K562 (cell line): ENCODE results near the gene SLC34A3. TPM values are rescaled to one million over a fixed set of nuclear protein-coding genes. Genes with fewer than 3 reads are reported as not detected.

Experiments
- DPF2 ChIP-seq: fragments of 450-650 bp; IDR thresholded peaks from 2 replicates; pipeline ENCODE4 v1.6.1; 2016
- IRF2 ChIP-seq: sonication (generic); formaldehyde crosslinking; IDR thresholded peaks from 2 replicates; pipeline ENCODE4 v1.8.1; 2022; ENCODE audit warnings: mild to moderate bottlenecking, missing genetic modification reagents
- SMAD3 ChIP-seq: fragments of 450-650 bp; formaldehyde crosslinking; conservative IDR thresholded peaks from 2 replicates; pipeline ENCODE4 v1.4.0; 2020; ENCODE audit warnings: mild to moderate bottlenecking
- SRF ChIP-seq, 2 experiments: fragments of 250-450, 450-650 bp in 1 of 2; sonication (Bioruptor Pico) in 1 of 2; sonication (generic) in 1 of 2; formaldehyde crosslinking; IDR thresholded peaks; 2 replicates each; pipeline versions ENCODE4 v1.5.0 to v1.5.1; 2020 to 2022; ENCODE audit warnings: mild to moderate bottlenecking in 1 of 2, missing genetic modification reagents in 1 of 2
- TEAD2 ChIP-seq: fragments of 450-650 bp; IDR thresholded peaks from 2 replicates; pipeline ENCODE4 v1.6.1; 2016; ENCODE audit warnings: missing genetic modification characterization, control low read depth, missing compliant biosample characterization
- ZNF239 ChIP-seq: fragments of 250-450 bp; sonication (Bioruptor Pico); IDR thresholded peaks from 2 replicates; pipeline ENCODE4 v1.4.0; 2020; ENCODE audit warnings: mild to moderate bottlenecking
- ZNF324 ChIP-seq: fragments of 250-450 bp; sonication (Bioruptor Pico); IDR thresholded peaks from 2 replicates; pipeline ENCODE4 v1.4.0; 2020; ENCODE audit warnings: mild to moderate bottlenecking
- ZNF347 ChIP-seq: fragments of 450-650 bp; formaldehyde crosslinking; IDR thresholded peaks from 2 replicates; pipeline ENCODE4 v1.4.0; 2020; ENCODE audit warnings: low read depth, mild to moderate bottlenecking, moderate library complexity
- polyA plus RNA-seq, 8 experiments: library from polyadenylated mRNA; depleted of rRNA in 4 of 8; stranded (reverse) in 5 of 8; unstranded in 3 of 8; fragments of >200 nt; fragmentation: Nextera tagmentation in 2 of 8; fragmentation: Illumina TruSeq in 1 of 8; extraction: Ambion mirVana in 2 of 8; extraction: Trizol in 1 of 8; gene quantifications; 2 replicates each; pipeline versions ENCODE4 v1.2.1 to v1.2.3, GENCODE V29; 2011 to 2014; ENCODE audit warnings: inconsistent platforms in 1 of 8, missing spikeins in 1 of 8
- total RNA-seq, 7 experiments: library from RNA; depleted of rRNA in 6 of 7; stranded (reverse); fragments of >200 nt in 6 of 7; fragmentation: Illumina TruSeq in 2 of 7; extraction: Trizol in 2 of 7; gene quantifications; 2 replicates each; pipeline versions ENCODE4 v1.2.1 to v1.2.3, GENCODE V29; 2011 to 2021; ENCODE audit warnings: low replicate concordance in 1 of 7
- TF ChIP-seq, protein P1 (sequence below): IDR thresholded peaks from 2 replicates; pipeline ENCODE4 v1.6.1; 2014; ENCODE audit warnings: antibody characterized with exemption
- TF ChIP-seq, protein P2 (sequence below): sonication (generic); formaldehyde crosslinking; IDR thresholded peaks from 2 replicates; pipeline ENCODE4 v1.8.1; 2022; ENCODE audit warnings: missing genetic modification reagents
- TF ChIP-seq, protein P3 (sequence below): fragments of 200-600 bp; sonication (generic); IDR thresholded peaks from one replicate; pipeline ENCODE4 v1.6.1; 2012; ENCODE audit warnings: mild to moderate bottlenecking, low read depth, low read length, inconsistent platforms
- TF ChIP-seq, protein P4 (sequence below): sonication (generic); formaldehyde crosslinking; IDR thresholded peaks from 2 replicates; pipeline ENCODE4 v1.8.0; 2022; ENCODE audit warnings: mild to moderate bottlenecking, low read depth, missing genetic modification reagents

Gene SLC34A3
- total and polyA plus RNA-seq, 9 of the 15 experiments (the other 6 are each of a cell fraction or from before 2014, with no cell fraction given) = not detected

DNA sequence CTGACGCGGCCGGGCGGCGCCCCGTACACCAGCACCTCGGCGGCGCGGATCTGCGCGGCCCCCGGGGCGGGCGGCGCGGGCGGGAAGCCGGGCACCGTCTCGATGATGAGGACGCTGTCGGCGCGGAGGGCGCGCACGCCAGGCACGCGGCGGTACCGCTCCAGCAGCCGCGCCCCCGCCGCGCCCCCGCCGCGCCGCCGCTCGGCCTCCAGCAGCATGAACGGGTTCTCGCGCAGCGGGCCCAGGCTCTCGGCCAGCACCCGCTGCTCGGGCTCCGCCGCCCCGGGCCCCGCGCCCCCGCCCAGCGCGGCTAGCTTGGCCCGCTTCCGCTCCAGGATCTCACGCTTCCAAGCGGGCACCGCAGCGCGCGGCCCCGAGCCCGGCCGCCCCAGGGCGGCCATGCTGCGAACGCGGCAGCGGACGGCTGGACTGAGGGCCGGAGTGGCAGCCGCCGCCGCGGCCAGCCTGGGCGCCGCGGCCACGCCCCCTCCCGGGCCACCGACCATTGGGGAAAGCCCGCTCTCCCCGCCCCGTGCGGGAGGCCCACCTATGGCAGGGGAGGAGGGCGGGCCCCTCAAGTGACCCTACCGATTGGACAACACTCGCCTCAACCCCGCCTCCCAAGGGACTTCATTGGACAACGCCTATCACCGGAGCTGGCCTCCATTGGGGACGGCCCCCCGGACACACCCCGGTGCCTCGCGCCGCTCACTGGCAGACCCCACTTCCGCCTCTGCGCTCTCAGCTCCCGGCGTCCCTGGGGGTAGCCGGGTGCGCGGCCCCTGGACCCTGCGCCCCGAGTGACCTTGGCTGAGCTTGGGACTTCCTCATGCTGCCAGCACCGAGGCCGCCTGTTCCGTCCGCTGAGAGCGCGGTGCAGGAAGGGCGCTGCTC lies 30.1 kb upstream of the SLC34A3 start, which contains the start of gene TPRN (continued):
- TF ChIP-seq, protein P1, sequence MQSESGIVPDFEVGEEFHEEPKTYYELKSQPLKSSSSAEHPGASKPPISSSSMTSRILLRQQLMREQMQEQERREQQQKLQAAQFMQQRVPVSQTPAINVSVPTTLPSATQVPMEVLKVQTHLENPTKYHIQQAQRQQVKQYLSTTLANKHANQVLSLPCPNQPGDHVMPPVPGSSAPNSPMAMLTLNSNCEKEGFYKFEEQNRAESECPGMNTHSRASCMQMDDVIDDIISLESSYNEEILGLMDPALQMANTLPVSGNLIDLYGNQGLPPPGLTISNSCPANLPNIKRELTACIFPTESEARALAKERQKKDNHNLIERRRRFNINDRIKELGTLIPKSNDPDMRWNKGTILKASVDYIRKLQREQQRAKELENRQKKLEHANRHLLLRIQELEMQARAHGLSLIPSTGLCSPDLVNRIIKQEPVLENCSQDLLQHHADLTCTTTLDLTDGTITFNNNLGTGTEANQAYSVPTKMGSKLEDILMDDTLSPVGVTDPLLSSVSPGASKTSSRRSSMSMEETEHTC = no peak
- TF ChIP-seq, protein P2, sequence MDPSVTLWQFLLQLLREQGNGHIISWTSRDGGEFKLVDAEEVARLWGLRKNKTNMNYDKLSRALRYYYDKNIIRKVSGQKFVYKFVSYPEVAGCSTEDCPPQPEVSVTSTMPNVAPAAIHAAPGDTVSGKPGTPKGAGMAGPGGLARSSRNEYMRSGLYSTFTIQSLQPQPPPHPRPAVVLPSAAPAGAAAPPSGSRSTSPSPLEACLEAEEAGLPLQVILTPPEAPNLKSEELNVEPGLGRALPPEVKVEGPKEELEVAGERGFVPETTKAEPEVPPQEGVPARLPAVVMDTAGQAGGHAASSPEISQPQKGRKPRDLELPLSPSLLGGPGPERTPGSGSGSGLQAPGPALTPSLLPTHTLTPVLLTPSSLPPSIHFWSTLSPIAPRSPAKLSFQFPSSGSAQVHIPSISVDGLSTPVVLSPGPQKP (CRISPR knock-in tag) = no peak
- TF ChIP-seq, protein P3, sequence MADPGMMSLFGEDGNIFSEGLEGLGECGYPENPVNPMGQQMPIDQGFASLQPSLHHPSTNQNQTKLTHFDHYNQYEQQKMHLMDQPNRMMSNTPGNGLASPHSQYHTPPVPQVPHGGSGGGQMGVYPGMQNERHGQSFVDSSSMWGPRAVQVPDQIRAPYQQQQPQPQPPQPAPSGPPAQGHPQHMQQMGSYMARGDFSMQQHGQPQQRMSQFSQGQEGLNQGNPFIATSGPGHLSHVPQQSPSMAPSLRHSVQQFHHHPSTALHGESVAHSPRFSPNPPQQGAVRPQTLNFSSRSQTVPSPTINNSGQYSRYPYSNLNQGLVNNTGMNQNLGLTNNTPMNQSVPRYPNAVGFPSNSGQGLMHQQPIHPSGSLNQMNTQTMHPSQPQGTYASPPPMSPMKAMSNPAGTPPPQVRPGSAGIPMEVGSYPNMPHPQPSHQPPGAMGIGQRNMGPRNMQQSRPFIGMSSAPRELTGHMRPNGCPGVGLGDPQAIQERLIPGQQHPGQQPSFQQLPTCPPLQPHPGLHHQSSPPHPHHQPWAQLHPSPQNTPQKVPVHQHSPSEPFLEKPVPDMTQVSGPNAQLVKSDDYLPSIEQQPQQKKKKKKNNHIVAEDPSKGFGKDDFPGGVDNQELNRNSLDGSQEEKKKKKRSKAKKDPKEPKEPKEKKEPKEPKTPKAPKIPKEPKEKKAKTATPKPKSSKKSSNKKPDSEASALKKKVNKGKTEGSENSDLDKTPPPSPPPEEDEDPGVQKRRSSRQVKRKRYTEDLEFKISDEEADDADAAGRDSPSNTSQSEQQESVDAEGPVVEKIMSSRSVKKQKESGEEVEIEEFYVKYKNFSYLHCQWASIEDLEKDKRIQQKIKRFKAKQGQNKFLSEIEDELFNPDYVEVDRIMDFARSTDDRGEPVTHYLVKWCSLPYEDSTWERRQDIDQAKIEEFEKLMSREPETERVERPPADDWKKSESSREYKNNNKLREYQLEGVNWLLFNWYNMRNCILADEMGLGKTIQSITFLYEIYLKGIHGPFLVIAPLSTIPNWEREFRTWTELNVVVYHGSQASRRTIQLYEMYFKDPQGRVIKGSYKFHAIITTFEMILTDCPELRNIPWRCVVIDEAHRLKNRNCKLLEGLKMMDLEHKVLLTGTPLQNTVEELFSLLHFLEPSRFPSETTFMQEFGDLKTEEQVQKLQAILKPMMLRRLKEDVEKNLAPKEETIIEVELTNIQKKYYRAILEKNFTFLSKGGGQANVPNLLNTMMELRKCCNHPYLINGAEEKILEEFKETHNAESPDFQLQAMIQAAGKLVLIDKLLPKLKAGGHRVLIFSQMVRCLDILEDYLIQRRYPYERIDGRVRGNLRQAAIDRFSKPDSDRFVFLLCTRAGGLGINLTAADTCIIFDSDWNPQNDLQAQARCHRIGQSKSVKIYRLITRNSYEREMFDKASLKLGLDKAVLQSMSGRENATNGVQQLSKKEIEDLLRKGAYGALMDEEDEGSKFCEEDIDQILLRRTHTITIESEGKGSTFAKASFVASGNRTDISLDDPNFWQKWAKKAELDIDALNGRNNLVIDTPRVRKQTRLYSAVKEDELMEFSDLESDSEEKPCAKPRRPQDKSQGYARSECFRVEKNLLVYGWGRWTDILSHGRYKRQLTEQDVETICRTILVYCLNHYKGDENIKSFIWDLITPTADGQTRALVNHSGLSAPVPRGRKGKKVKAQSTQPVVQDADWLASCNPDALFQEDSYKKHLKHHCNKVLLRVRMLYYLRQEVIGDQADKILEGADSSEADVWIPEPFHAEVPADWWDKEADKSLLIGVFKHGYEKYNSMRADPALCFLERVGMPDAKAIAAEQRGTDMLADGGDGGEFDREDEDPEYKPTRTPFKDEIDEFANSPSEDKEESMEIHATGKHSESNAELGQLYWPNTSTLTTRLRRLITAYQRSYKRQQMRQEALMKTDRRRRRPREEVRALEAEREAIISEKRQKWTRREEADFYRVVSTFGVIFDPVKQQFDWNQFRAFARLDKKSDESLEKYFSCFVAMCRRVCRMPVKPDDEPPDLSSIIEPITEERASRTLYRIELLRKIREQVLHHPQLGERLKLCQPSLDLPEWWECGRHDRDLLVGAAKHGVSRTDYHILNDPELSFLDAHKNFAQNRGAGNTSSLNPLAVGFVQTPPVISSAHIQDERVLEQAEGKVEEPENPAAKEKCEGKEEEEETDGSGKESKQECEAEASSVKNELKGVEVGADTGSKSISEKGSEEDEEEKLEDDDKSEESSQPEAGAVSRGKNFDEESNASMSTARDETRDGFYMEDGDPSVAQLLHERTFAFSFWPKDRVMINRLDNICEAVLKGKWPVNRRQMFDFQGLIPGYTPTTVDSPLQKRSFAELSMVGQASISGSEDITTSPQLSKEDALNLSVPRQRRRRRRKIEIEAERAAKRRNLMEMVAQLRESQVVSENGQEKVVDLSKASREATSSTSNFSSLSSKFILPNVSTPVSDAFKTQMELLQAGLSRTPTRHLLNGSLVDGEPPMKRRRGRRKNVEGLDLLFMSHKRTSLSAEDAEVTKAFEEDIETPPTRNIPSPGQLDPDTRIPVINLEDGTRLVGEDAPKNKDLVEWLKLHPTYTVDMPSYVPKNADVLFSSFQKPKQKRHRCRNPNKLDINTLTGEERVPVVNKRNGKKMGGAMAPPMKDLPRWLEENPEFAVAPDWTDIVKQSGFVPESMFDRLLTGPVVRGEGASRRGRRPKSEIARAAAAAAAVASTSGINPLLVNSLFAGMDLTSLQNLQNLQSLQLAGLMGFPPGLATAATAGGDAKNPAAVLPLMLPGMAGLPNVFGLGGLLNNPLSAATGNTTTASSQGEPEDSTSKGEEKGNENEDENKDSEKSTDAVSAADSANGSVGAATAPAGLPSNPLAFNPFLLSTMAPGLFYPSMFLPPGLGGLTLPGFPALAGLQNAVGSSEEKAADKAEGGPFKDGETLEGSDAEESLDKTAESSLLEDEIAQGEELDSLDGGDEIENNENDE = no peak
- TF ChIP-seq SRF (CRISPR knock-in tag; IDR thresholded peaks at IDR 0.05) (peak in 1 of 2 experiments; percentile 78; a peak in 2 of 4 replicates), IRF2 (CRISPR knock-in tag) (no peak), ZNF239 (no peak), TEAD2 (tag) (no peak), SMAD3 (CRISPR knock-in tag) (no peak), ZNF347 (CRISPR knock-in tag) (no peak), ZNF324 (CRISPR knock-in tag) (no peak), DPF2 (no peak)
- TF ChIP-seq, protein P4, sequence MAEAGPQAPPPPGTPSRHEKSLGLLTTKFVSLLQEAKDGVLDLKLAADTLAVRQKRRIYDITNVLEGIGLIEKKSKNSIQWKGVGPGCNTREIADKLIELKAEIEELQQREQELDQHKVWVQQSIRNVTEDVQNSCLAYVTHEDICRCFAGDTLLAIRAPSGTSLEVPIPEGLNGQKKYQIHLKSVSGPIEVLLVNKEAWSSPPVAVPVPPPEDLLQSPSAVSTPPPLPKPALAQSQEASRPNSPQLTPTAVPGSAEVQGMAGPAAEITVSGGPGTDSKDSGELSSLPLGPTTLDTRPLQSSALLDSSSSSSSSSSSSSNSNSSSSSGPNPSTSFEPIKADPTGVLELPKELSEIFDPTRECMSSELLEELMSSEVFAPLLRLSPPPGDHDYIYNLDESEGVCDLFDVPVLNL (CRISPR knock-in tag) = no peak
